ENCODE measurements around the gene TNP2.

The TNP2 gene

DNA sequence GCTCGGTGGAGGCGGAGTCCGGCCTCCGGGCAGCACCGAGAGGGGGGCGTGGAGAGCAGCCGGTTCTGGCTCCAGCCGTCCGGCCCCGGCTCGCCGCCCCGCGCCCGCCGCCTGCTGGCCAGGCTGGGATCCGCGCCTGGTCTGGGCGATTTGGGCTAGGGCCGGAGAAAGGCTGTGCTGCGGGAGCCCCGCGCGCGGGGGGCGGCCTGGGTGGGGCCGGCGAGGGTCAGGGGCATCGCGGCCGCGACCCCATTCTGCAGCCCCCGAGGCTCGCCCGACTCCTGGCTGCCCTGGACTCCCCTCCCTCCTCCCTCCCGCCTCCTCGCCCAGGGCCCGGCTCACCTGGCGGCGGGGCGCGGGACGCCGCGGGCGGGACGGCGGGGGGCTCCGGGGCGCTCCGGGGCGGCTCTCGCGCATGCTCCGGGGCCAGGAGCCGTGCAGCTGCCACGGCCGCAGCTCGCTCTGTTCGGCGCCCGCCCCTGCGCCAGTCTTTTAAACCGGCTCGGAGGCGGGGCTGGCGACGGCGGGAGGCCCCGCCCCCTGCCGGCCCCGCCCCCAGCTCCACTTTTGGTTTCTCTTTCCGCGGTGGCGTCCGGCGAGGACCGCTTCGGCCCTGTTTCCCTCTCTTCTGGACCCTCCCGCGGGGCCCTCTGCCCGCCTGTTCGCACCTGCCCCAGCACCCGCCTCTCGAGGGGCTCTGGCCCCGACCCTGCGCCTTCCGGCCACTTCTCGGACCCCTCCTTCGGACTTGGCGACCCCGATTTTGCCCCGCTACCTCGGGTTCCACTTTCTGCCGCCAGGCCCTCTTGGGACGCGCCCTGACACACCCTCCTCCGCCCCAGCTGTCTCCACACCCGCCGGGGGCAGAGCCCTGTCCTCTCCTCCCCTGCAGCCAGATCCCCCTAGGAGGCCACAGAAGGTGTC is 13.1 kb downstream of the TNP2 start, which contains the start of gene SOCS1:
TSS of gene SOCS1 (minus strand) at position 468 of the 924 bp plus-strand sequence. CDS start 726 bp downstream, outside the sequence.
- peak; percentile 97 for DNase-seq (ENCODE audit: low spot score)

DNA sequence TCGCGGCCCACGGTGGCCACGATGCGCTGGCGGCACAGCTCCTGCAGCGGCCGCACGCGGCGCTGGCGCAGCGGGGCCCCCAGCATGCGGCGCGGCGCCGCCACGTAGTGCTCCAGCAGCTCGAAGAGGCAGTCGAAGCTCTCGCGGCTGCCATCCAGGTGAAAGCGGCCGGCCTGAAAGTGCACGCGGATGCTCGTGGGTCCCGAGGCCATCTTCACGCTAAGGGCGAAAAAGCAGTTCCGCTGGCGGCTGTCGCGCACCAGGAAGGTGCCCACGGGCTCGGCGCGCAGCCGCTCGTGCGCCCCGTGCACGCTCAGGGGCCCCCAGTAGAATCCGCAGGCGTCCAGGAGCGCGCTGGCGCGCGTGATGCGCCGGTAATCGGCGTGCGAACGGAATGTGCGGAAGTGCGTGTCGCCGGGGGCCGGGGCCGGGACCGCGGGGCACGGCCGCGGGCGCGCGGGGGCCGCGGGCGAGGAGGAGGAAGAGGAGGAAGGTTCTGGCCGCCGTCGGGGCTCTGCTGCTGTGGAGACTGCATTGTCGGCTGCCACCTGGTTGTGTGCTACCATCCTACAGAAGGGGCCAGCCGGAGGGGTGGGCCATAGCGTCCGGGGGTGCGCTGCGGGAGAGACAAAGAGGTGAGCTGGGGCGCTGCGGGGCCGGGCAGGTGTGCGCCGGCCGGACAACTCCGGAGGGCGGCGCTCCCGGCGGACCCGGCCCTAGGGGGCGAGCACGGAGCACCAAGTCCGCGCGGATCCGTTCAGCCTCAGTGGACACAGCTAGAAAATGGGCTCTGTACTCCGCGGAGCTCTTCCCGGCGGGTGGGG is 14.0 kb downstream of the TNP2 start:
- peak; percentile 68 for DNase-seq (ENCODE audit: low spot score)

DNA sequence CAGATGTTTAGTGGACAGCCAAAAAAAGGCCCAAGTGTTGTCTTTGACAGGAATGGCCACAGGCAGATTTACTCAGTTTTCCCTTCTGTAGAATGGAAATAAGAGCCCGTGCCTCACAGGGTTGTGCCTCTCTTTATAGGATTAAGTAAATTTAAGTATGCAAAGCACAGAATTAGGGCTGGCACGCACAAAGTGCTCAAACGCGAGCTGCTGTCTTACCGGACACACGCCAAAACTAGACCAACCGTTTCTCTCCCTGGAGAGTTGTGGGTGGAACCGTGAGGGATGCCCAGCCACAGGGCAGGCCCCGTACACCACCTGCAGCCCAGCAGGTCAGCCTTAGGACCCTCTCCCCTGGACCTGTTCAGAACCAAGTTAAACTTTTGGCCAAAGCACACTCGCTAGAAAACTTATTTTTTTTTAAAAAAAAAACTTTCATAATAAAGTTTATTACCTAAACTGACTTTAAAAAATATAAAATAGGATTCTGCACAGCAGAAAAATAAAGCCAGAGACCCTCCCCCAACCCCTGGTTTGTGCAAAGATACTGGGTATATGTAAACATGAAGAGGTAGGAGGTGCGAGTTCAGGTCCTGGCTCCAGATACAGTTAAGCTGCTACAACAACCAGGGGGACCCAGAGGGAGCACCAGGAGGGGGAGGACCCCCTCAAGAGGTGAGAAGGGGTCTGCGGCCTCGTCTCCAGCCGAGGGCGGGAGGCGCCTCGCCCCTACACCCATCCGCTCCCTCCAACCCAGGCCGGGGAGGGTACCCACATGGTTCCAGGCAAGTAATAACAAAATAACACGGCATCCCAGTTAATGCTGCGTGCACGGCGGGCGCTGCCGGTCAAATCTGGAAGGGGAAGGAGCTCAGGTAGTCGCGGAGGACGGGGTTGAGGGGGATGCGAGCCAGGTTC is 14.9 kb downstream of the TNP2 start:
- DNase-seq (ENCODE audit: low spot score): no peak

GRCh38 chr16:11253009-11253994 is 15.8 kb downstream of the TNP2 start:
- peak; percentile 50 for DNase-seq (ENCODE audit: low spot score)

DNA sequence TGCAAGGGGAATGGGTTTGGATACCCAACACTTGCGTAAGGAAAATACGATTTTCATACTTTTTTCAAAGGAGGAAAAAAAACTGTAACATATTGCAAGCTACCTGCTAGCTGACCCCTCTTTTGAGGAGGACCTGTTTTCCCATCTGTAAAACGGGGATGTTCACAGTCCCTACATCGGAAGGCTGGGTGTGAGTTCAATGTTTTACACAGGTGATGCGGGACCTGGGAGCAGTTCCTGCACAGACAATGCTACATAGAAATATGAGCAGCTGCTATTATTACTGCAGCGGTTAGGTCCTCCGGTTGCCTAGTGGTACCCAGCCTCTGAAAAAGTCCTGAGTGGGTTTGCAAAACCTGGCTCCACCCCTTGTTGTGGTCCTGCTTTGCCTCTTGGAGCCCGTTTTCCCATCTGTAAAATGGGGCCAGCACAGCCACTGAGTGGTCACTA is 16.6 kb downstream of the TNP2 start:
- DNase-seq (ENCODE audit: low spot score): no peak

DNA sequence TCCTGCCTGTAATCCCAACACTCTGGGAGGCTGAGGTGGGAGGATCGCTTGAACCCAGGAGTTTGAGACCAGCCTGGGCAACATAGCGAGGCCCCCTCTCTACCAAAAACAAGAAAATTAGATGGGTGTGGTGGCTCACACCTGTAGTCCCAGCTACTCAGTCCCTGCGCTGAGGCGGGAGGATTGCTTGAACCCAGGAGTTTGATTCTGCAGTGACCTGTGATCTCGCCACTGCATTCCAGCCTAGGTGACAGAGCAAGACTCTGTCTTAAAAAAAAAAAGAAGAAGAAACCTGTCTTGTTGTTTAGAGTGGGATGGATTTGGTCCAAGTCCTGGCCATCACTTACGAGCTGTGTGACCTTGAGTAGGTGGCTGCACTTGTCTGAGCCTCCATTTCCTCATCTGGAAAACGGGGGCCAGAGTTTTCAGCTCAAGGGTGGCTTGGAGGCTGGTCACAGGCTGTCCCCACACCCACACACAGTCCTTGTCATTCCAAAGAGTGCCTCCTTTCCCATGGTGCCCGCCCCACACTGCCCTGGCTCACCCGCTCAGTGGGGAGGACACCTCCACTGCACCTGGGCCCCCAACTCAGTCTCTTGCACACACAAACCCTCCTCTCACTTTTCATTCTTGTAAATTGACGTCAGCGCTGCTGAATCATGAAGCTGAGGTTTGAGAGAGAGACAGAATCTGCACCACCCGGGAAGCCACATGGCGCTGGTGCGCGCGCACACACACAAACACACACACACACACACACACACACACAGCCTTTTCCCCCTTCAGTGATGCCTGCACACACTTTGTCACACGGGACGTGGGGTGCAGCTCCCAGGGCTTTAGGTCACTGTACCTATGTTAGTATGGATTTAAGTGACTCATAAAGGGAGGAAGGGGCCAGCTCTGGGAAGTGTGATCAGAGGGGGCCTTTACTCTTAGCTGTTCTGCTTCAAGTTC is 17.3 kb downstream of the TNP2 start:
- DNase-seq (ENCODE audit: low spot score): peak; percentile 66

DNA sequence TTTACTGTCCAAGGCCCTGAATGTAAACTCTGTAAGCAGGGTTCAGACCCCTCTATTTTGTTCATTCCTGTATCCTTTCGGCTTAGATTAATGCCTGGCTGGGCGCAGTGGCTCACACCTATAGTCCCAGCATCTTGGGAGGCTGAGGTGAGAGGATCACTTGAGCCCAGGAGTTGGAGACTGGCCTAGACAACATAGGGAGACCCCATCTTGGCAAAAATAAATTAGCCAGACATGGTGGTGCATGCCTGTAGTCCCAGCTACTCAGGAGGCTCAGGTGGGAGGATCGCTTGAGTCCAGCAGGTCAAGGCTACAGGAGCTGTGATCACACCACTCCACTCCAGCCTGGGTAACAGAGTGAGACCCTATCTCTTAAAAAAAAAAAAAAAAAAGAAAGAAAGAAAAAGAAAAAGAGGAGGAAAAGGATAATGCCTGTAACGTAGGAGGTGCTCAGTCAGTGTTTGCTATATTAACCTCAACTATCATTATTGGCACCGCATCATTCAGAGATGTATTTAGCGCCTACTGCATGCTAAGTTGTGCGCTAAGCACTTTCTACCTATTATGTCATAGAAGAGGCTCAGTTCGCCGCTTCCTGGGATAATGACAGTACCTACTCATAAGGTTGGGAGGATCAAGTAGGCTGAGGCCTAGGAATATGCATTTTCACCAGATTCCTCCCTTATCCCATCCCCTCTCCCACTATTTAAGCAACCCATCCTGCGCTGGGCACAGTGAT is 18.2 kb downstream of the TNP2 start:
- no peak for DNase-seq (ENCODE audit: low spot score)

DNA sequence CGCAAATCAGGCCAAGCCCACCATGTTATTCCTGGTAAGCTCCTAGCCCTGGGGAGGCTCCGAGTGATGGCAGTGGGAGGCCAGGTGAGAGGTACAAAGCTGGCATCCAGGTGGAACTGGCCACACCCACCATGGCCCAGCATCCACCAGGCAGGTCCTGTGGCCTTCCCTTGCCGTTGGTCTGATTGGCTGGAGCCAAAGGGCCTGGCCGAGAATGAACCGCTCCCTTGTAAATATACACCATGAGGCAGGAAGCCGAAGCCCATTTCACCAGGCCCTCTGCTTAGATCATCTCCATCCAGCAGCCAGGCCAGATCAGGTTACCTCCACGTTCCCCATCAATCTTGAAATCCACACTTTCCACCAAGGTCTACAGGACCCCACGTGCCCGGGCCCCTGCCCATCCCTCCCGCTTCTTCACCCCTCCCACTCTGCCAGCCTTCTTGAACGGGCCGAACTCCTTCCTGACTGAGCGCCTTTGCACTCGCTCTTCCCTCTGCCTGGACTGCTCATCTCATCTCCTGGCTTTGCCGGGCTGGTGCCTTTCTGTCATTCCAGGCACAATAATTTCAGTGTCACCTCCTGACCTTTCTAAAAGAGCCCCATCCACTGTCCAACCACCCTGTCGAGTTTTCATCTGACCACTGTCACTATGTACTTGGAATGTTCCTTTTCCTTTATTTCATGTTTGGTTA is 18.9 kb downstream of the TNP2 start:
- DNase-seq (ENCODE audit: low spot score): no peak

- no peak for DNase-seq (ENCODE audit: low spot score)
These were observed 19.7 kb downstream of the TNP2 start for GRCh38 chr16:11249233-11250061.

DNA sequence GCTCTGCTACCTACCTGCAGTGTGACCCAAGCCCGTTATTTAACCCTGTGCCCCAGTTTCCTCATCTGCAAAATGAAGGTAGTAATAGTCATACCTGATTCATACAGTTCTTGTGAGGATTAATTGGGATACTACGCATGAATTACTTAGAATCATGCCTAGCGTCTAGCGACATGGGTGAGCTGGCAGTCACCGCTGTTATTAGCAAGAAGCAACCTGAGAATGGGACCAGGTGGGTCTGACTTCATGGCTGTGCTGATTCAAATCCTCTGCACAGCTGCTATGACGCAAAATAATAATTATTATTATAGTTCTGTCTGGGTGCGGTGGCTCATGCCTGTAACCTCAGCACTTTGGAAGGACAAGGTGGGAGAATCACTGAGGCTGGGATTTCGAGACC is 21.0 kb downstream of the TNP2 start:
- DNase-seq (ENCODE audit: low spot score): no peak

DNA sequence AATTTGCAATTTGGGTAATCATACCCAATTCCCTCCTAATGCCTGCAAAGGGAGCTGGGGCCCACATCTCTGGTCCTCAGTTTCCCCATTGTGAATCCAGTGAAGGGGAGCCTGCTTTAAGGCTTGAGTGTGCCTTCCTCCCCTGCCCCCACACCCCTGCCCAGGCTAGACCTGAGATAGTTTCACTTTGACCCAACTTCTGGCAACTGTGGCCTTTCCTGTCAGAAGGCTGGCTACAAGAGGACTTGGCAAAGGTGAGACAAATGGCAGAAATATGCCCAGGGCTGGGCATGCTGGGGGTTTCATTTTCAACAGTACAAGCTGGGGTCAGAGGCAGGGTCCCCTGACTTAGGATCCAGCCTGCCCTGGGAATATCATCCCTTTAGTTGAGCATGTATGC is 23.1 kb downstream of the TNP2 start:
- no peak for DNase-seq (ENCODE audit: low spot score)

GRCh38 chr16:11245222-11245737 is 23.8 kb downstream of the TNP2 start:
- no peak for DNase-seq (ENCODE audit: low spot score)

- DNase-seq (ENCODE audit: low spot score): no peak
These were observed 26.5 kb downstream of the TNP2 start for GRCh38 chr16:11242658-11243057.

DNA sequence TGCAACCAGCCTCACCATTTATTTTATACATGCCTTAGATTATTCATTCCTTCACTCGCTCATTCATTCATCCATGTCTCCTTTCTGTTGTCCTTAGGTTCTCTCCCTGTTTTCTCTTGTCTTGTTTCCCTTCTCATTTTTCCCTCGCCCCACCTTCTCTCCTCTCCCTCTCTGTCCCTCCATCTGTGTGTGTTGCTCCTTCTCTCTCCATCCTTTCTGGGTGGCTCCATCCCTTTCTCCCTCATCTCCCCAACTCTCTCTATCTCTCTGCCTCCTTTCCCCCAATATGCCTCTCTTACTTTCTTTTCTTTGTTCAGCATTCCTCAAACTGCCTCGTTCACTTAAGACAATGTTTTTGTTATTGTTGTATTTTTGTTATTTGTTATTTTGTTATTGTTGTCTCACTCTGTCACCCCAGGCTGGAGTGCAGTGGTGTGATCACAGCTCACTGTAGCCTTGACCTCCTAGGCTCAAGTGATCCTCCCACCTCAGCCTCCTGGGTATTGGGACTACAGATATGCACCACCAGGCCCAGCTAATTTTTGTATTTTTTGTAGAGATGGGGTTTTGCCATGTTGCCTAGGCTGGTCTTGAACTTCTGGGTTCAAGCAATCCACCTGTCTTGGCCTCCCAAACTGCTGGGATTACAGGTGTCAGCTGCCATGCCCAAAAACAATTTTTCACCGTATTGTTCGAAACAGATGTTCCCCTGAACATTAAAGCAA is 27.5 kb downstream of the TNP2 start:
- DNase-seq (ENCODE audit: low spot score): no peak

GRCh38 chr16:11240636-11241473 is 28.3 kb downstream of the TNP2 start:
- no peak for DNase-seq (ENCODE audit: low spot score)

All from AG08396 (cell line).